Activated CD4-positive, alpha-beta T cell treated with anti-CD3 and anti-CD28 coated beads, Interleukin-2, amount 10 ng/mL, durations not matched to agents 7 days and 5 days (primary cell): ENCODE results near the gene VWC2L. TPM values are rescaled to one million over a fixed set of nuclear protein-coding genes. Genes with fewer than 3 reads are reported as not detected.

Source experiments
- CTCF ChIA-PET: fragments of 350-600 bp; sonication (Branson Sonifier 250); formaldehyde crosslinking; loops from one replicate; lab custom pipeline; 2021; ENCODE audit warnings: antibody characterized with exemption; lab: Charles Lee
- POLR2A ChIA-PET: fragments of 350-600 bp; sonication (Branson Sonifier 250); formaldehyde crosslinking; loops from one replicate; lab custom pipeline; 2021; ENCODE audit warnings: antibody characterized with exemption; lab: Charles Lee
- DNase-seq: peaks from one replicate; pipeline ENCODE4 v3.0.0-alpha.2; 2020
- H3K27ac Mint-ChIP-seq: one replicate; pipeline ENCODE4 v1.8.0; 2021; ENCODE audit warnings: mild to moderate bottlenecking, moderate library complexity, mixed read lengths
- H3K27me3 Mint-ChIP-seq: one replicate; pipeline ENCODE4 v1.8.0; 2021; ENCODE audit warnings: mixed read lengths
- H3K36me3 Mint-ChIP-seq: one replicate; pipeline ENCODE4 v1.8.0; 2021; ENCODE audit warnings: low read depth, mixed read lengths
- H3K4me1 Mint-ChIP-seq: one replicate; pipeline ENCODE4 v1.8.0; 2021; ENCODE audit warnings: mixed read lengths
- H3K4me3 Mint-ChIP-seq: one replicate; pipeline ENCODE4 v1.8.0; 2021; ENCODE audit warnings: mild to moderate bottlenecking, moderate library complexity, mixed read lengths
- H3K9me3 Mint-ChIP-seq: one replicate; pipeline ENCODE4 v1.8.0; 2021; ENCODE audit warnings: mixed read lengths
- total RNA-seq, 2 experiments: library from RNA; stranded (reverse); gene quantifications; one replicate each; pipeline ENCODE4 v1.2.3, GENCODE V29; 2021

Gene VWC2L
- total RNA-seq, result not detected

- Mint-ChIP-seq H3K9me3 (no peaks in the 10 kb centered on the region), H3K4me1 (no peaks in the 10 kb centered on the region), H3K27me3 (no peaks in the 10 kb centered on the region), H3K27ac (no peak within 1 kb of the TSS), H3K4me3 (no peak within 1 kb of the TSS), H3K36me3 (no peaks in the 10 kb centered on the region)
- DNase-seq, result peak; percentile 39
- ChIA-PET POLR2A (no interaction called here), CTCF (no interaction called here)
Observed at GRCh38 chr2:214410918-214411554, at the start of gene VWC2L. Gene VWC2L, plus strand, starts transcription at chr2:214411054. Its CDS starts 3,140 bp downstream, at chr2:214414194.

DNA sequence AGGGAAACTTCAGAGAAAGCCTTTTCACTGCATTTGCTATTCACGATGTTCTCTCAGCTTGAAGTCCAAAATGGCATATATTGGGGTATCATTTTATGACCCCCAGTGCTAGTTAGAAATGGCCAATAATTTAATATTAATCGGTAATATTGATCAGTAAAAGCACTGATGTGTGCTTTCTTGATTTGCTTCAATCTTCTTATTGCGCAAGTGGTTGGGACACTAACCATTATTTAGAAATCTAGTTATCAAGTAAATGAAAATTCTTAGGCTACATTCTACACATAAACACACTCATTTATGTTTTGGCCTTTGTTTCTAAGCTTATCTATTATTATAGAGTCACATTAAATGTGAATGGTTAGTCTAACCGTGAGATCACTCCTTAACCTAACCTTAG is 49.7 kb upstream of the VWC2L start:
- no peaks in the 10 kb centered on the region for H3K36me3 Mint-ChIP-seq
- ChIA-PET POLR2A (no interaction called here), CTCF (no interaction called here)
- peaks cover 3% of the 10 kb centered on the region for H3K9me3 Mint-ChIP-seq
- no peaks in the 10 kb centered on the region for H3K27me3 Mint-ChIP-seq
- no peaks in the 10 kb centered on the region for H3K4me1 Mint-ChIP-seq
- no peak for DNase-seq
- H3K4me3 Mint-ChIP-seq, result no peak overlapping the region
- H3K27ac Mint-ChIP-seq, result no peak overlapping the region

GRCh38 chr2:214365549-214365948 is 45.3 kb upstream of the VWC2L start:
- Mint-ChIP-seq H3K9me3 (no peaks in the 10 kb centered on the region), H3K4me3 (no peak overlapping the region), H3K27me3 (no peaks in the 10 kb centered on the region), H3K36me3 (no peaks in the 10 kb centered on the region), H3K27ac (no peak overlapping the region), H3K4me1 (no peaks in the 10 kb centered on the region)
- CTCF ChIA-PET, result no interaction called here
- DNase-seq, result no peak
- POLR2A ChIA-PET, result no interaction called here

GRCh38 chr2:214367171-214367570 is 43.7 kb upstream of the VWC2L start:
- Mint-ChIP-seq H3K4me1 (no peaks in the 10 kb centered on the region), H3K27me3 (no peaks in the 10 kb centered on the region), H3K9me3 (no peaks in the 10 kb centered on the region), H3K4me3 (no peak overlapping the region), H3K27ac (no peak overlapping the region), H3K36me3 (no peaks in the 10 kb centered on the region)
- no peak for DNase-seq
- ChIA-PET POLR2A (no interaction called here), CTCF (no interaction called here)

DNA sequence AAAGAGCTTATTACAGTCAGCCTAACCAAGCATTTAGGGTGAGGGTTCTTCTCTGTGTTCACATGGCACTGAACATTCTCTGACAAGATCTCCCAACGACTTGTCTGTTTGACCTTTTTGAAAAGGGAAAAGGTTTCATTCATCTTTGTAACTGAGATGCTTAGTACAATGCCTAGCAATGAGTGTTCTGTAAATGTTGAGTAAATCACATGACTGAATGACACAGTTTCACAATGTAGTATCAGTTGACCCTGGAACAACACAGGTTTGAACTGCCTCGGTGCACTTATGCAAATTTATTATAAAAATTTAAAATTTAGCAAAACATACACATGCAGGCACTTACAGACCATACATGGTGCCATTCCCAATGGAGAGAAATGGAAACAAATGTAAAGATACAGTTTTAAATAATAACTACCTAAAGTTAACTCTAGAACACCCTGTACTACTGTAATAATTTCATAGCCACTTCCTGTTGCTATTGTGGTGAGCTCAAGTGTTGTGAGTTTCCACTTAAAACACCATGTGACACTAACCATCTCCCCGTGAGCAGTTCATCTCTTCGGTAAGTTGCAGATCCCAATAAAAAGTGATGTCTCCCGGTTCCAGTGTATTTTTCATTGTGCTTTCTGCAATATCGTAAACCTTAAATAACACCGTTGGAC is 34.1 kb upstream of the VWC2L start:
- ChIA-PET CTCF (no interaction called here), POLR2A (no interaction called here)
- DNase-seq, result no peak
- Mint-ChIP-seq H3K4me3 (no peak overlapping the region), H3K9me3 (no peaks in the 10 kb centered on the region), H3K36me3 (no peaks in the 10 kb centered on the region), H3K27ac (no peak overlapping the region), H3K4me1 (no peaks in the 10 kb centered on the region), H3K27me3 (no peaks in the 10 kb centered on the region)

DNA sequence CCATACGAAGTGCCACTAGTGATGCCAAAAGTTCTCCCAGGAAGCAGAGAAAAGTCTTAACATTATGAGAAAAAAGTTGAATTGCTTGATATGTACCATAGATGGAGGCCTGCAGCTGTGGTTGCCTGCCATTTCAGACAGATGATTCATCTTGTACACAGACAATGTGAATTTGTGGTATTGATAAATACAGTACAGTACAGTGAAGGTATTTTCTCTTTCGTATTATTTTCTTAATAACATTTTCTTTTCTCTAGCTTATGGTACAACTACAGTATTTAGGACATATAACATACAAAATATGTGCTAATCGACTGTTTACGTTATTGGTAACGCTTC is 33.6 kb upstream of the VWC2L start:
- H3K27ac Mint-ChIP-seq, result no peak overlapping the region
- no peaks in the 10 kb centered on the region for H3K4me1 Mint-ChIP-seq
- no peak for DNase-seq
- no peaks in the 10 kb centered on the region for H3K9me3 Mint-ChIP-seq
- POLR2A ChIA-PET, result no interaction called here
- H3K36me3 Mint-ChIP-seq, result no peaks in the 10 kb centered on the region
- CTCF ChIA-PET, result no interaction called here
- no peak overlapping the region for H3K4me3 Mint-ChIP-seq
- no peaks in the 10 kb centered on the region for H3K27me3 Mint-ChIP-seq

- Mint-ChIP-seq H3K9me3 (no peaks in the 10 kb centered on the region), H3K4me1 (no peaks in the 10 kb centered on the region), H3K27me3 (no peaks in the 10 kb centered on the region), H3K36me3 (no peaks in the 10 kb centered on the region), H3K27ac (no peak overlapping the region), H3K4me3 (no peak overlapping the region)
- DNase-seq, result no peak
- POLR2A ChIA-PET, result no interaction called here
- CTCF ChIA-PET, result no interaction called here
Observed at GRCh38 chr2:214378455-214379103, 32.3 kb upstream of the VWC2L start.

DNA sequence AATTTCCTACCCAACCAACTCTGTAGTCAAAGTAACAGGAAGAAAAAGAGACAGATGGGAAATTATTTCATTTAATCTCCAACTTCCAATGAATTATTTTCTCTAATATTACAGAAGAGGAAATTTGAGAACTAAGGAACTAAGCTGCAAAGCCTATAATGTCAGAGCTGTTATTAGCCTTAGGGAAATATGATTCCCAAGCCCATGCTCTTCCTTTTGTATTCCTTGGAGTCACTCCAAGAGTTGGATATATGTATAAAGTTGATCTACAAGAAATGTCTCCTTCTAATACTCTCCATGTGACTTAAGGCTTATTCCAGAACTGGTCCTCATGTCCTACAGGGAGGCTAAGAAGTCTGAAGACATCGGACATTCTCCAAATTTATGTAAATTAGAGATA is 31.6 kb upstream of the VWC2L start:
- Mint-ChIP-seq H3K36me3 (no peaks in the 10 kb centered on the region), H3K4me3 (no peak overlapping the region), H3K27me3 (no peaks in the 10 kb centered on the region), H3K9me3 (no peaks in the 10 kb centered on the region), H3K27ac (no peak overlapping the region), H3K4me1 (no peaks in the 10 kb centered on the region)
- ChIA-PET POLR2A (no interaction called here), CTCF (no interaction called here)
- DNase-seq, result no peak

- CTCF ChIA-PET, result no interaction called here
- Mint-ChIP-seq H3K4me1 (no peaks in the 10 kb centered on the region), H3K36me3 (no peaks in the 10 kb centered on the region), H3K9me3 (no peaks in the 10 kb centered on the region), H3K4me3 (no peak overlapping the region), H3K27ac (no peak overlapping the region), H3K27me3 (no peaks in the 10 kb centered on the region)
- DNase-seq, result no peak
- POLR2A ChIA-PET, result no interaction called here
Observed at GRCh38 chr2:214380681-214381080, 30.2 kb upstream of the VWC2L start.

DNA sequence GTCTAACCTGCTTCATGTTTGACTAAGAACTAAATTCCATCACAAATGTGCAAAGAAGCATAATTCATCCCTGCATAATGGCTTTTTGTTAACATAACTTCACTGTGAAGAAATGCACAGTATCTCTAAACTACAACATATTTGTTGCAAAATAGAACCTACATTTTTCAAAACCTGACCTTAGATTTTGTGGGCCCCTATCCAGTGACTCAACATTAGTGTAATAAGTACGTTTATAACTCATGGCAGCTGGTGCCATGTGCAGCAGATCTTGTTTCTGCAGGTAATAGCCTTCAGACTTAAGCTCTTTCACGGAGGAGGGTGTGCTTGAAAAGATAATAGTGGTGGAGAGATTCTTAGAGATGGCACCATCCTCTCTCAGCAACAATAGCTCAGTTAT is 28.6 kb upstream of the VWC2L start:
- H3K36me3 Mint-ChIP-seq, result no peaks in the 10 kb centered on the region
- no peak overlapping the region for H3K27ac Mint-ChIP-seq
- H3K4me1 Mint-ChIP-seq, result no peaks in the 10 kb centered on the region
- no peak overlapping the region for H3K4me3 Mint-ChIP-seq
- POLR2A ChIA-PET, result no interaction called here
- H3K27me3 Mint-ChIP-seq, result no peaks in the 10 kb centered on the region
- no peaks in the 10 kb centered on the region for H3K9me3 Mint-ChIP-seq
- no peak for DNase-seq
- CTCF ChIA-PET, result no interaction called here

DNA sequence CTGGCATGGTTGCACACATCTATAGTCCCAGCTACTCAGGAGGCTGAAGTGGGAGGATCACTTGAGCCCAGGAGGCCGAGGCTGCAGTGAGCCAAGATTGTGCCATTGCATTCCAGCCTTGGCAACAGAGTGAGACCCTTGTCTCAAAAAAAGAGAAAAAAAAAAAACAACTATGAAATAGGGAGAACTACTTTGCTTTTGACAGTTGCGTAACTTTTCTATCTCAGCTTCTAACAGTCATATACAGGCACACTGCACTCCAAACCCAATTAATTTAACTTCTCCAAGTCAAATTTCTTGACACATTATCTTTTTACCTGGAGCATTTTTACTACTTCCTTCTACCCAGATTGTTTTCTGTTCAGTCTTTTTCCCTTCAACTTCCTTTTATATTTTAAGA is 24.1 kb upstream of the VWC2L start:
- DNase-seq, result no peak
- ChIA-PET POLR2A (no interaction called here), CTCF (no interaction called here)
- Mint-ChIP-seq H3K4me1 (no peaks in the 10 kb centered on the region), H3K9me3 (no peaks in the 10 kb centered on the region), H3K36me3 (no peaks in the 10 kb centered on the region), H3K4me3 (no peak overlapping the region), H3K27ac (no peak overlapping the region), H3K27me3 (no peaks in the 10 kb centered on the region)

DNA sequence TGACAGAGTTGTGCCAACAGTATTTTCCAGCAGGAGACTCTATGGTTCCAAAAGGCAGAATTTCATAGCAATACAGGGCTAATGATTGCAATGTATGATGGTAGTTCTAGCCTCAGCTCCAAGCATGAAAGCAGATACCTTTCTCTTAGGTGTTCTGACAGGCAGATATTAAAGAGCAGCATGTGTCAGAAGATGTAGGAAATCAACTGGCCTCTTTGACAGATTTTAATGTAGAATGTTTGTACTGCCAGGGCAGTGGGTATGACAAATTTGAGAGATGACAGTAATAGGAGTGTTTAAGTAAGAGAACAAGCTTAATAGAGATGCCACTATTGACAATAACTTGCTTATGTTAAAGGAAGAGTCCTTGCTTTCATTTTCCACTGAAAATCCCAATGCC is 21.5 kb upstream of the VWC2L start:
- Mint-ChIP-seq H3K36me3 (no peaks in the 10 kb centered on the region), H3K27me3 (no peaks in the 10 kb centered on the region), H3K4me3 (no peak overlapping the region), H3K4me1 (no peaks in the 10 kb centered on the region), H3K9me3 (no peaks in the 10 kb centered on the region), H3K27ac (no peak overlapping the region)
- ChIA-PET CTCF (no interaction called here), POLR2A (no interaction called here)
- DNase-seq, result no peak

- Mint-ChIP-seq H3K36me3 (no peaks in the 10 kb centered on the region), H3K27ac (no peak overlapping the region), H3K9me3 (no peaks in the 10 kb centered on the region), H3K4me1 (no peaks in the 10 kb centered on the region), H3K4me3 (no peak overlapping the region), H3K27me3 (no peaks in the 10 kb centered on the region)
- POLR2A ChIA-PET, result no interaction called here
- DNase-seq, result no peak
- CTCF ChIA-PET, result no interaction called here
Observed at GRCh38 chr2:214393796-214394195, 17.1 kb upstream of the VWC2L start.

GRCh38 chr2:214395040-214395439 is 15.8 kb upstream of the VWC2L start:
- no peak for DNase-seq
- H3K27me3 Mint-ChIP-seq, result no peaks in the 10 kb centered on the region
- no peaks in the 10 kb centered on the region for H3K9me3 Mint-ChIP-seq
- no peak overlapping the region for H3K27ac Mint-ChIP-seq
- H3K4me3 Mint-ChIP-seq, result no peak overlapping the region
- H3K4me1 Mint-ChIP-seq, result no peaks in the 10 kb centered on the region
- ChIA-PET POLR2A (no interaction called here), CTCF (no interaction called here)
- no peaks in the 10 kb centered on the region for H3K36me3 Mint-ChIP-seq
